ENCODE results near the gene IFNGR2.
"Not testable (repeated sequence)": the region's sequence is repeated elsewhere in the genome, so short reads cannot be mapped to it uniquely, and the experiment has no call there.

The IFNGR2 gene

DNA sequence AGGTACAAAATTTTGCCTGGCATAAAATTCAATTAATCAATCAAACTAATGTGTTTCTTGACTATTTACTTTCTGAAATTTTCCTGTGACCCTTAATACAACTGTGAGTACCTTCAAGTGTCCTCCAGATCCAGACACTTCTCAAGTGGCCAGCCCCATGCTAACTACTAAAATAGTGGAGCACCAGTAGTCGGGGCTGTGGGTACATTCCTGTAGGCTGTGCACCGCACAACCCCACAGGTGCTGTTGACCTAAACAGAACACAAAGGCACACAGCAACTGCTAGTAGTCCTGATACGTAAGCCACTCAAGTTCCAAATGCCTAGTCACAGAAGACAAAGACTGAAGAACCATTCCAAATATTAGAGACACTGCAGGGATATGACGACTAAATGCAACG is 40.0 kb downstream of the IFNGR2 start:
- DNase-seq: no peak

- no peak for DNase-seq
These were observed 41.3 kb downstream of the IFNGR2 start for GRCh38 chr21:33444499-33444898.

GRCh38 chr21:33446620-33447019 is 43.4 kb downstream of the IFNGR2 start:
- DNase-seq: not testable (repeated sequence)

DNA sequence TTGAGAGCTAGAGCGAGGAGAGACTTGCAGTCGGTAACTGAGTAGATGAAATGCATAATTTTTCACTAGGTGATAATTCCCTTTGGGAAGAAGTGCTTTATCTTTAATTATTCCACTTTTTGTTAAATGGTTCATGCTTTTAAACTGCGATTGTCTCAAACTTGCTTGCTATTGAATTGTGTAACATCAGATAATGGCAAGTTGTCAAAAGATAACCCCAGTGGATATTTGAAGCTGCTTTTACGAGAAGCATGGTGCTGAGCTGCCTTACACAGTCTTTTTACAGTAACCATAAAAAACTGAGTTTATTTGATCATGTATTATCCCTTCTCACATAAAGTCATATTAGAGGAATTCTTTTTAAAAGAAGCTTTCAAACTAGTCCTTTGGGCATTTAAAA is 46.4 kb downstream of the IFNGR2 start:
- no peak for DNase-seq

DNA sequence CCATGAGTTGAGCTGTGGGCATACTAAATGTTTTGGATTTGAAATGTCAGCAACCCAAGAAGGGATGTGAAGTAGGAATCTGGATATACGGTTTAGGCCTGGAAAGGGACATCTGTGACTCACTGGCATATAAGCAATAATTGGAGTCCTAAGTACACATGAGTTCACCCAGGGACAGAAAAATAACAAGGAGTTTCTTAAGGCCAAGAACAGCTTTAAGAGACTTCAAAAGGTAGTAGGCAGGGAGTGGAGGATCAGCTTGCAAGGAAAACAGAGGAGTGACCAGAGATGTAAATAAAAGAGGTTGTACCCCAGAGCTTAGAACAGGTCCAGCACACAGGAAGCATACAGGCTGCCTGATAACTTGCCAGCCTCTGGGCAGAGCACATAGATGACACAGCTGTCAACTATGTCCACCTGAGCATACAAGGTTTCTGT is 48.4 kb downstream of the IFNGR2 start:
- DNase-seq: no peak

DNA sequence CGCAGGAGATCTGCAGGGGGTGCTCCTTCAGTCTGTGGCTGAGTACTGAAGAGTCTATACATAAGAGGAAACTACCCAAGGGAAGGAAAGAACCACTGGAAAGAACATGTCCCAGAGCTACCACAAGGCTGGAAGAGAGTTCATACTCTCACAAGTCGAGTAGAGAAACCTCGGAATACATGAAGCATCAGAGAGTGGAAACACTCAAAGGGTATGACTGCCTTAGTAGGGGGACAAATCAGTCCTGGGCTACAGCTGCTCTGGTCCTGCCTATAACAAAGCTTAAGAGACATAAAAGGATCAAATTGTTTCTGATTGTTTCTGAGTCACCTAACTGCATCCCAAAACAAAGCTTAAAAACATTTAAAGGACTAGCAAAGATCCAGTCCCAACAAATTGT is 49.1 kb downstream of the IFNGR2 start:
- no peak for DNase-seq

DNA sequence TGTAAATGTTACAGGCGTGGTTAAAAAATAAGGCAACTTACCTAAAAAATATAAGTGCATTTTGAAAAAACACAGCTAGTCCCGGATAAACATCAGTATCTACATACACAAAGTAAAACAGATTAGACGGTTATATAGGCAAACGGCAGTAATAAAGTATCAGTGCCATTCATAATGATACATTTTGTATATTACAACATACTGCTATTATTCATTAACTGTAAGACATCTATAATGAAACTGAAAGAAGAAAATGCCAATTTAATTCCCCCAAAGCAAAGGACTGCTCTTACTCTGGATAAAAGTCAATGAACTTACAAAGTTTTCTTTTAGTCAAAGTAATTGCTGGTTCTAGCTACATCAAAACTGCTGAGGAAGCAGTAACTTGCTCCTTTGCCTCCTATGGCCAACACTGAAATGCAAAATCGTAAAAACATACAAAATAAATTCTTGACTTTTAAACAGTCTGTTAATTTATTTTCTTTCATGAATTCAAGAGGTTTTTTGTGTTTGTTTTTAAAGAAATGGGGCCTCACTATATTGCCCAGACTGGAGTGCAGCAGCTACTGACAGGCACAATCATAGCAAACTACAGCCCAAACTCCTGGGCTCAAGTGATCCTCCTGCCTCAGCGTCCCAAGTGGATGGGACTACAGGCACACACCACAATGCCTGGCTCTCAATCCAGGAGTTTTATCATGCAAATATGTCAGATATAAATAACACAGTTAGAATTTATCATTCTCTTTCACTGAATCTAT is 52.7 kb downstream of the IFNGR2 start:
- no peak for DNase-seq

DNA sequence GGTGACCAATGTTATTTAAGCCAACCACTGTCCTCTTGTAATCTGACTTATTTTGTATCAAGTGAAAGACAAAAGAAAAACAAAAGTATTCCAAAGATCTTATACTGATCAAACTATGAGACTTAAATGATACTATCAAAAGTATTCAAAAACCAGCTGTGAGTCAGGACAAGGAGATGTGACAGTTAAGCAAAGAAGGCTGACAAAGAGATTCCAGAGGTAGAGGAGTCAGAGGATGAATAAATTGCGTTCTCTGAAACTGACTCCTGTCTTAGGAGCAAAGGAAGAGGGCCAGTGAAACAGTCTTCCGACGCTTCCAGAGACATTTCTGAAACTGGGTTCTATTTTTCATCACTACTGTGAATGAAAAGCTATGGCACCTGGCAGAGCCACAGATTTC is 55.6 kb downstream of the IFNGR2 start:
- no peak for DNase-seq

- no peak for DNase-seq
These were observed 58.5 kb downstream of the IFNGR2 start for GRCh38 chr21:33461538-33462250.

DNA sequence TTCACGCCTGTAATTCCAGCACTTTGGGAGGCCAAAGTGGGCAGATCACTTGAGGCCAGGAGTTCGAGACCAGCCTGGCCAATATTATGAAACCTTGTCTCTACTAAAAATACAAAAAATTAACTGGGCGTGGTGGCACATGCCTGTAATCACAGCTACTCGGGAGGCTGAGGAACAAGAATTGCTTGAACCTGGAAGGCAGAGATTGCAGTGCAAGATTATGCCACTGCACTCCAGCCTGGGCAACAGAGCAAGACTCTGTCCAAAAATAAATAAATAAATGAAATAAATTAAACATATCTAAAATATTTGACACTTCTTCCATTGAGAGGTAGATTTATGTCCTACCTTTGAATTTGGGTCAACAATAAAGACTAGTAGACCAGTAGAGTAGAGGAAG is 66.0 kb downstream of the IFNGR2 start:
- not testable (repeated sequence) for DNase-seq

- DNase-seq: no peak
These were observed 67.5 kb downstream of the IFNGR2 start for GRCh38 chr21:33470701-33471100.

GRCh38 chr21:33473344-33473743 is 70.1 kb downstream of the IFNGR2 start:
- no peak for DNase-seq

DNA sequence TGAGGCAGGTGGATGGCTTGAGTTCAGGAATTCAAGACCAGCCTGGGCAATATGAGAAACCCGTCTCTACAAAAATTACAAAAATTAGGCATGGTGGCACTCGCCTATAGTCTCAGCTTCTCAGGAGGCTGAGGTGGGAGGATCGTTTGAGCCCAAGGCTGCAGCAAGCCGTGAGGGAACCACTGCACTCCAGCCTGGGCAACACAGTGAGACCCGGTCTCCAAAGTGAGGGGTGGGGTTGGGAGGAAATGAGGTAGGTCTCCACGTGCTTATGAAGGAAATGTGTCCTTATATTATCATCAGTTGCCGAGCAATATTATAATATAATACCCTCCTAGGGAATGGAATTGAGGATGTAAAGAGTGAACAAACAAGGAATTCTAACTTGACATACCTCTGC is 73.9 kb downstream of the IFNGR2 start:
- no peak for DNase-seq

- peak in 1 of 2 experiments; percentile 43 for DNase-seq
These were observed 75.0 kb downstream of the IFNGR2 start for GRCh38 chr21:33478182-33478581.

GRCh38 chr21:33478935-33479678 is 75.9 kb downstream of the IFNGR2 start:
- peak; percentile 40 to 62 for DNase-seq

- peak; percentile 98 to 99 for DNase-seq
These were observed 76.7 kb downstream of the IFNGR2 start, which contains the start of gene TMEM50B for GRCh38 chr21:33479679-33480480. Gene TMEM50B, minus strand, starts transcription at chr21:33479974. Its CDS starts 11,089 bp downstream, at chr21:33468885.

DNA sequence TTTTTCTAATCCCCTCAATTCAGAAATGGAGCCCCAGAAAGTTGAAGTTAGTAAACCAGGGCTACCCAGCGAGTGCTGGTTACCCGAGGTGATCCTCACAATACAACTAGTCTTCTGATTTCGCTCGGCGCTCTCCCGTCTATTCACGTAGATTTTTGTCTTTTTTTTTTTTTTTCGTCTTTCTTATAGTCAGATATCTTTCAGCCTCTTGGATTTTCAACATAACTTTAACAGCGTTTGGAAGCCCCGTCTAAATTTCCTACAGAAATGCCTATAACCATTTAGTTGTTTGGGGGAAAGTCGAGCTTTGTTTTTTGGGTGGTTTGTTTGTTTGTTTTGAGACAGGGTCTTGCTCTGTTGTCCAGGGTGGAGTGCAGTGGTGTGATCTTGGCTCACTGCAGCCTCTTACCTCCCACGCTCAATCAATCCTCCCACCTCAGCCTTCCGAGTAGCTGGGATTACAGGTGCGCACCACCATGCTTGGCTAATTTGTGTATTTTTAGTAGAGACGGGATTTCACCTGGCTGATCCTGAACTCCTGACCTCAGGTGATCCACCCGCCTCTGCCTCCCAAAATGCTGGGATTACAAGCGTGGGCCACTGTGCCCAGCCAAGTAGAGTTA is 77.4 kb downstream of the IFNGR2 start:
- DNase-seq: no peak

DNA sequence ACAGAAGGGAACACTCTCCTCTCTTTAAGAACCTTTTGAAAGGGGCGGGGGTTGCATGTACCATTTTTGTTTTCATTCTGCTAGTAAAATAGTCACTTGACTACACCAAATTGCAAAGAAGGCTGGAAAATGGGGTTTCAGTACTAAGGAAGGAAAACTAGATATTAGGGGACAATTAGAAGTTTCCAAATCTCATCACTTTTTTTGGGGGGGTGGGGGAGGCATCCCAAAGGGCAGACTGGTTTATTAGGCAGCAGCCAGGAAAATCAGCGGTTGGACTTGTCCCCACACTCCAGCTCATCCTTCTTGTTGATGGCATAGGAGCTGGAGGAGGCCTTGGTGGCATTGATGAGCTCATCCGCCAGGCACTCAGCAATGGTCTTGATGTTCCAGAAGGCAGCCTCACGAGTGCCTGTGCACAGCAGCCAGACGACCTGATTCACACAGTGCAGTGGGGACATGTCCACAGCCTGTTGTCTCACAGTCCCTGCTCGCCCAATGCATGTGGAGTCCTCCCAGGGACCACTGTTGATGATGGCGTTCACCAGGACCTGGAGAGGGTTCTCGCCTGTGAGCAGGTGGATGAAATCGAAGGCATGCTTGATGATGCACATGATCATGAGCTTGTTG is 78.2 kb downstream of the IFNGR2 start:
- DNase-seq: no peak

Data from Kasumi-1 (cell line).